ENCODE measurements around the gene RTN4RL1.

The RTN4RL1 gene

GRCh38 chr17:1948517-1948825, 76.7 kb downstream of the RTN4RL1 start:
- DNase-seq (ENCODE audit: low read depth) = no peak

GRCh38 chr17:1947743-1948516, 77.2 kb downstream of the RTN4RL1 start:
- no peak for DNase-seq (ENCODE audit: low read depth)

GRCh38 chr17:1947229-1947742, 77.8 kb downstream of the RTN4RL1 start:
- DNase-seq (ENCODE audit: low read depth) = no peak

GRCh38 chr17:1946021-1946932, 78.9 kb downstream of the RTN4RL1 start:
- no peak for DNase-seq (ENCODE audit: low read depth)

- no peak for DNase-seq (ENCODE audit: low read depth)
These were observed 79.5 kb downstream of the RTN4RL1 start for GRCh38 chr17:1945621-1946020.

- DNase-seq (ENCODE audit: low read depth) = no peak
These were observed 81.7 kb downstream of the RTN4RL1 start for GRCh38 chr17:1943436-1943831.

- DNase-seq (ENCODE audit: low read depth) = no peak
These were observed 82.3 kb downstream of the RTN4RL1 start for GRCh38 chr17:1942666-1943435.

GRCh38 chr17:1942066-1942365, 83.1 kb downstream of the RTN4RL1 start:
- DNase-seq (ENCODE audit: low read depth) = no peak

- DNase-seq (ENCODE audit: low read depth) = no peak
These were observed 83.7 kb downstream of the RTN4RL1 start for GRCh38 chr17:1941272-1942065.

- DNase-seq (ENCODE audit: low read depth) = no peak
These were observed 84.3 kb downstream of the RTN4RL1 start for GRCh38 chr17:1940810-1941185.

- no peak for DNase-seq (ENCODE audit: low read depth)
These were observed 84.9 kb downstream of the RTN4RL1 start for GRCh38 chr17:1939981-1940809.

- no peak for DNase-seq (ENCODE audit: low read depth)
These were observed 87.7 kb downstream of the RTN4RL1 start for GRCh38 chr17:1937461-1937860.

GRCh38 chr17:1936766-1937165, 88.4 kb downstream of the RTN4RL1 start:
- DNase-seq (ENCODE audit: low read depth) = no peak

GRCh38 chr17:1934901-1935300, 90.2 kb downstream of the RTN4RL1 start:
- no peak for DNase-seq (ENCODE audit: low read depth)

- DNase-seq (ENCODE audit: low read depth) = no peak
These were observed 91.0 kb downstream of the RTN4RL1 start for GRCh38 chr17:1933875-1934715.

GRCh38 chr17:1931844-1932579, 93.1 kb downstream of the RTN4RL1 start:
- no peak for DNase-seq (ENCODE audit: low read depth)

- no peak for DNase-seq (ENCODE audit: low read depth)
These were observed 94.8 kb downstream of the RTN4RL1 start for GRCh38 chr17:1930337-1930645.

- no peak for DNase-seq (ENCODE audit: low read depth)
These were observed 96.2 kb downstream of the RTN4RL1 start for GRCh38 chr17:1928976-1929375.

- no peak for DNase-seq (ENCODE audit: low read depth)
These were observed 104.2 kb downstream of the RTN4RL1 start for GRCh38 chr17:1920948-1921351.
